NCI-H510A treated with DMSO at 0.1 percent for 48 hours (cell line): ENCODE results near the gene TPTE2.
"Not testable (repeated sequence)": the region's sequence is repeated elsewhere in the genome, so short reads cannot be mapped to it uniquely, and the experiment has no call there.

Experiments
- DNase-seq: peaks from one replicate; lab custom pipeline; 2025; lab: John Stamatoyannopoulos, UW

The TPTE2 gene

DNA sequence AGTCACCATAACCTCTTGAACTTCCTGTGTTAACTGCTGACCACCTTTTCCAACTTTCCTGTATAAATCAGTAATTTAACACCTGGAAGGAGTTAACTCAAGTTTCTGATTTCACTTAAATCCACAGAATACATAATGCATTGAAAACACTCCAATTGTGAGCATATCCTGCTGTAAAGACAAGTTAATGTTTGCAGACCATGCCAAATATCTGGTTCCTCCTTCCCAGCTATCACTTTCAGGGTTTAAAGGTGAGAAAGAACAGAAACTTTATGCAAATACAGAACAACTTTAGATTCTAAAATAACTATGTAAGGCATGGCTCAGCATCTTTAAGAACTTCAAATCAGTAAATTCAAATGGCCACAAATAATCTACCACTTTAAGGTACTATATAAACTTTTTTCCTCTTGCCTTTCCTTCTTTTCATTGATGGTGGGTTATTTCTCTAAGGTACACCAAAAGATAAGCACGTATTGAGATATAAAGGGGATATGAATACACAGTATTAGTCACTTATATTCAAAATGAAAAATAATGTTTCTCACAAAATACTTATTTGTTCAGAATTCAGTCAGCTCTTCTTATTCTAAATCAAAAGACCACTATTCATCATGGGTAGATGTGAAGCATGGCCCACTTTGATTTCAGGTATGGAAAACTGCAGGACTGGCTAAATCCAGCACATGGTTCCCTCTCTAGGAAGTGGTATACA, 6.6 kb upstream of the TPTE2 start:
- no peak for DNase-seq

GRCh38 chr13:19561585-19561984, 253 bp upstream of the TPTE2 start:
- no peak for DNase-seq

GRCh38 chr13:19560672-19561071, 660 bp downstream of the TPTE2 start:
- DNase-seq = not testable (repeated sequence)

DNA sequence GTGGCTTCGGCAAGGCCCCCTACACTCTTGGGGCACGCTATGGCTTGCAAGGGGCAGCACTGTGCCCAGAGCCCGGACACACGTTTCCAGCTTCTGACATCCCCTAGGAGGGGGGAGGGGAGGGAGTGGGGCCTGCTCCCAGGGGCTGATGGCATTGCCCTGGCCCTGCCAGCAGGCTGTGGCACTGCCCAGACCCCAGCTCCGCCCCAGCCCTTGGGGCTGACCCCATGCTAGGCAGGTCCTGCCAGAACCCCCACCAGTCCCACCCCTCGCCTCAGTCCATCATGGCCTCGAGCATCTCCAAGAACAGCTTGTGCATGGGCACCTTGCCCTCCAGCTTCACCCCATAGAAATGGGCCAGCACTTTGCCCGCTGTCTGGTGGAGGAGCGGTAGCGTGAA, 1.6 kb downstream of the TPTE2 start:
- DNase-seq = not testable (repeated sequence)

- DNase-seq = not testable (repeated sequence)
Observed at GRCh38 chr13:19557287-19557686, 4.0 kb downstream of the TPTE2 start.

- not testable (repeated sequence) for DNase-seq
Observed at GRCh38 chr13:19549245-19549644, 12.1 kb downstream of the TPTE2 start.

- not testable (repeated sequence) for DNase-seq
Observed at GRCh38 chr13:19525634-19526033, 35.7 kb downstream of the TPTE2 start.

DNA sequence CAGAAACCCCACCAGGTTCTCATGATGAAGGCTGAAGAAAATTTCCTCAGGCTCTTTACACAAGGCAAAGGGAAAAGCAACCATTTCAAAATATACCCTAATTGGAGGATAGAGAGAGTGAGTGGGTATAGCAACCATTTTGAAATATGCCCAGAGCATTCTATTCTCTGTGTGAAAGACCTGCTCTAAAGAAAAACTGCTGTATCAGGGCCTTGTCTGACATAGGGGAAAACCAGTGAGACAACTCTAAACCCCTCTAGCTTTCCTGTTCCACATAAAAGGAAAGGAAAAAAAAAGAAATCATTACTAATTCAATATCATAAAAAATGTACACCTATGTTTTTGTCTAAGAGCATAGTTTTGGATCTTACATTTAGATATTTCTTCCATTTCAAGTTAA, 42.3 kb downstream of the TPTE2 start:
- DNase-seq = no peak

GRCh38 chr13:19507623-19508022, 53.7 kb downstream of the TPTE2 start:
- DNase-seq = not testable (repeated sequence)

GRCh38 chr13:19460126-19460525, 101.2 kb downstream of the TPTE2 start:
- DNase-seq = not testable (repeated sequence)

GRCh38 chr13:19439056-19439686, 122.2 kb downstream of the TPTE2 start:
- DNase-seq = not testable (repeated sequence)

DNA sequence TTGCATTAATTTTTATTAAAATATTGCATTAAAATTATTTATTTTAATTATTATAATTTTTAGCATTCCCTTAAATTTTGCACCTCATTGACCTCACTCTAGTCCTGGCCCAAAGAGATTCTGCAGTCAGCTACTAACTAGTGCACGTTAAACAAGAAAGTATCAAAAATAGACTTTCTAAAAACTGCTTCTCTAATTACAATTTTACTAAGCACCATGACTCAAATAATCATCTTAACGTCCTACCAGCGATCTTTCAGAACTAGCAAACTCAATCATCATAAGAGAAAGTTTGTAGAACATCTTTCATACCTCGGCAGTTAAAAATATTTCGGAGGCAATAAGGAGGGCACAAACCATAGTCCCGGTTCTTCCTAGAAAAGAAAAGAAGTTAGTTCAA, 123.6 kb downstream of the TPTE2 start:
- DNase-seq = not testable (repeated sequence)

GRCh38 chr13:19422236-19422635, 139.1 kb downstream of the TPTE2 start:
- DNase-seq = not testable (repeated sequence)

DNA sequence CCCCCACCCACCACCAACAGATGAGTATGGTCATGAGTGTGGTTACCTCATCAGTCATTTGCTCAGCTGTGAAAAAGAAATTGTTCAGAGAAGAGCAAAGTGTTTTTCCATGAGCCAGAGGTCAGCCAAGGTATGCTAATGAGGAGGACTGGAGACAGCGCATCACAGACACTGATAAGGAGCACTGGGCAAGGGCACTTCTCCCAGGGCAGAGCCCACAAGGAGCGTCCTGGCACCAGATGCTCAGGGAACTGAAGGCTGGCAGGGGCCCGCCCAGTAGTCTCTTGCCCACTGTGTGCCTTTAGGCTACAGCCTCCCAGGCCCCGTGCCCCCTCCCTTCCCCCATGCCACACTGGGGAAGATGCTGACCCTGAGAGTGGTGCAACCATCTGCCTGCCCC, 148.8 kb downstream of the TPTE2 start:
- DNase-seq = not testable (repeated sequence)

- DNase-seq = not testable (repeated sequence)
Observed at GRCh38 chr13:19382746-19383511, 178.4 kb downstream of the TPTE2 start.

GRCh38 chr13:19382111-19382510, 179.2 kb downstream of the TPTE2 start:
- DNase-seq = no peak
